ENCODE data around the gene GNAZ.

Gene GNAZ

GRCh38 chr22:23079240-23079768, 9.0 kb downstream of the GNAZ start:
- no peak for DNase-seq (ENCODE audit: extremely low read depth, low read depth)
- TF ChIP-seq, protein P1, sequence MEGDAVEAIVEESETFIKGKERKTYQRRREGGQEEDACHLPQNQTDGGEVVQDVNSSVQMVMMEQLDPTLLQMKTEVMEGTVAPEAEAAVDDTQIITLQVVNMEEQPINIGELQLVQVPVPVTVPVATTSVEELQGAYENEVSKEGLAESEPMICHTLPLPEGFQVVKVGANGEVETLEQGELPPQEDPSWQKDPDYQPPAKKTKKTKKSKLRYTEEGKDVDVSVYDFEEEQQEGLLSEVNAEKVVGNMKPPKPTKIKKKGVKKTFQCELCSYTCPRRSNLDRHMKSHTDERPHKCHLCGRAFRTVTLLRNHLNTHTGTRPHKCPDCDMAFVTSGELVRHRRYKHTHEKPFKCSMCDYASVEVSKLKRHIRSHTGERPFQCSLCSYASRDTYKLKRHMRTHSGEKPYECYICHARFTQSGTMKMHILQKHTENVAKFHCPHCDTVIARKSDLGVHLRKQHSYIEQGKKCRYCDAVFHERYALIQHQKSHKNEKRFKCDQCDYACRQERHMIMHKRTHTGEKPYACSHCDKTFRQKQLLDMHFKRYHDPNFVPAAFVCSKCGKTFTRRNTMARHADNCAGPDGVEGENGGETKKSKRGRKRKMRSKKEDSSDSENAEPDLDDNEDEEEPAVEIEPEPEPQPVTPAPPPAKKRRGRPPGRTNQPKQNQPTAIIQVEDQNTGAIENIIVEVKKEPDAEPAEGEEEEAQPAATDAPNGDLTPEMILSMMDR (IDR thresholded peaks at IDR 0.05; ENCODE audit: low read depth, low read length, missing control alignments): no peak
- H3K4me3 ChIP-seq (replicated peaks; ENCODE audit: low read depth, low read length): no peak overlapping the region

DNA sequence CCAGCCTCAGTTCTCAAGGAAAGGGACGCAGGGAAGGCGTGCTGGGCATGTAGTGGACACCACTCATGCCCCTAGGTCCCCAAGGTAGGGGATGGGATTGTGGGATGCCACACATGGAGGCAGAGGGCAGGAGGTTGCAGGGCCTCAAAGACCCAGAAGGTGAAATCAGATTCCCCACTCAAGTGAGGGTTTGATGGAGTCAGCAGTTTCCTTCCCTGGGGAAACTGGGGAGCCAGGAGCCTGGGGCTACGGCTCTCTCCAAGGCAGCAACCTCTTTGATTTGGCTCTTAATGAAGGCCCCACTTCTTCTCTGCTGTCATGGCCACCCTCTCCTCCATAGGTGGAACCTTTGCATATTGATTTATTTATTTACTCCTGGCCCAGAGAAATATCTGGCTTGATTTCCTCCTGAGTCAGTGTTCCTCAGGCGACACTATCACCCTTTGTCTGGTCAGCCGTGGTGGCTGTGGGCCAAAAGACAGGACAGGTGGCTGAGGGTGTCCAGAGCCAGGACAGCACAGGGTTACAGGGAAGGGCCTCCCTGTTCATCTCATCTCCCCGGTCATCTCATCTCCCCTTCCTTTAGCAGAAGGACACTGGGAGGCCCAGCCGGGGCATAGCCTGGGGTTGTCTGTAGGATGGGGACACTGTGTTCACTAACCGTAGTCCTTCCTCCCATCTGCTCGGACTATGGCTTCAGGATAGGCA, 9.6 kb downstream of the GNAZ start:
- TF ChIP-seq, protein P1 (IDR thresholded peaks at IDR 0.05; ENCODE audit: low read depth, low read length, missing control alignments): no peak
- H3K4me3 ChIP-seq (replicated peaks; ENCODE audit: low read depth, low read length): no peak overlapping the region
- DNase-seq (ENCODE audit: extremely low read depth, low read depth): no peak

- DNase-seq (ENCODE audit: extremely low read depth, low read depth): no peak
- TF ChIP-seq, protein P1 (IDR thresholded peaks at IDR 0.05; ENCODE audit: low read depth, low read length, missing control alignments): no peak
- H3K4me3 ChIP-seq (replicated peaks; ENCODE audit: low read depth, low read length): no peak overlapping the region
Observed at GRCh38 chr22:23080613-23081290, 10.4 kb downstream of the GNAZ start.

GRCh38 chr22:23082534-23083314, 12.4 kb downstream of the GNAZ start:
- no peak overlapping the region for H3K4me3 ChIP-seq (replicated peaks; ENCODE audit: low read depth, low read length)
- TF ChIP-seq, protein P1 (IDR thresholded peaks at IDR 0.05; ENCODE audit: low read depth, low read length, missing control alignments): no peak
- no peak for DNase-seq (ENCODE audit: extremely low read depth, low read depth)

DNA sequence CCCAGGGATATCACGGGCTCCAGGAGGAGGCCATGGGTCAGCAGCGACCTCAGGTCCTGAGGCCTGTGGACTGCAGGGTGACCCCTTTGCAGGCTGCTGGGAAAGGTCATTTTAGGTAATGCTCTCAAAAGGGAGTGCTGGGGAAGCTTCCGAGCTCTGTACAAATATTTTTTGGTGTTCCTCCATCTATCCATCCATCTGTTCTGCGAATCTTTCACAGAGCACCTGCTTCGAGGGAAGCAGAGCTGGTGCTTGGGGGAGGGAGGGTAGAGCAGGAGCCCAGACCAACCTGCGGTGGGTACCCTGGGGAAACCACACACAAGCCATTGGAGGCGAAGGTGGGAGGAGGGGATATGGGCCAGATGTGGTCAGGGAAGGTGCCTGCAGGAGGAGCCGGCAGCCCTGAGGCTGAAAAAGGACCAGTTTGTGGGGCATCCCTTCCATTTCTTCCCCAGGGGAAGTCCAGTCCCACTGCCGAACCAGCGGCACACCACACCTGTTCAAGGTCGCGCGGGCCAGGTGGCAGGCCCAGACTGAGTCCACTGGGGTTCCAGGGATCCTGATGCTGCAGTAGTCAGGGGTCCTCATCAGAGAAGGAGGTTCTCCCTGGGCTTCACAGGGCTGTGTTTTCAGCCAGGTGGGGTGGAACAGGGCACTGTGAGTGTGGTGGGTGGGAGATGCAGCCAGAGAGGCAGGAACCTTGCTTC, 13.1 kb downstream of the GNAZ start:
- TF ChIP-seq, protein P1 (IDR thresholded peaks at IDR 0.05; ENCODE audit: low read depth, low read length, missing control alignments): no peak
- H3K4me3 ChIP-seq (replicated peaks; ENCODE audit: low read depth, low read length): no peak overlapping the region
- DNase-seq (ENCODE audit: extremely low read depth, low read depth): no peak
